GM23338 (cell line): Measurements from ENCODE around the gene SRSF2. TPM values are rescaled to one million over a fixed set of nuclear protein-coding genes. Genes with fewer than 3 reads are reported as not detected.

ENCODE experiments used
- ATAC-seq: fragments of 200-7000 bp; cut with Tn5 transposase; 3 replicates; pipeline ENCODE4 v1.9.1; 2020
- DNase-seq: peaks from one replicate; pipeline ENCODE4 v3.0.0-alpha.2; 2015; ENCODE audit warnings: low spot score
- H2AFZ ChIP-seq: fragments of 200-600 bp; sonication (generic); 2 replicates; pipeline ENCODE4 v1.8.0; 2016; ENCODE audit warnings: antibody characterized with exemption, mild to moderate bottlenecking, moderate library complexity
- H3F3A ChIP-seq: fragments of 200-600 bp; sonication (generic); replicated peaks from 2 replicates; pipeline ENCODE4 v1.8.0; 2017; ENCODE audit warnings: antibody characterized with exemption, mixed run types, low read depth
- H3K27ac ChIP-seq: fragments of 200-600 bp; sonication (generic); 2 replicates; pipeline ENCODE4 v1.6.1; 2016; ENCODE audit warnings: low read depth
- H3K27me3 ChIP-seq: fragments of 200-600 bp; sonication (generic); 2 replicates; pipeline ENCODE4 v1.8.0; 2016; ENCODE audit warnings: mild to moderate bottlenecking, mixed run types, moderate library complexity; ENCODE audit not compliant: insufficient read depth
- H3K36me3 ChIP-seq: fragments of 200-600 bp; sonication (generic); 2 replicates; pipeline ENCODE4 v1.8.0; 2016; ENCODE audit warnings: mild to moderate bottlenecking; ENCODE audit not compliant: insufficient read depth
- H3K4me1 ChIP-seq: fragments of 200-600 bp; sonication (generic); 2 replicates; pipeline ENCODE4 v1.8.0; 2016; ENCODE audit warnings: mild to moderate bottlenecking, moderate library complexity; ENCODE audit not compliant: insufficient read depth
- H3K4me2 ChIP-seq: fragments of 200-600 bp; sonication (generic); 2 replicates; pipeline ENCODE4 v1.7.1; 2017; ENCODE audit warnings: mixed run types
- H3K4me3 ChIP-seq: fragments of 200-600 bp; sonication (generic); 2 replicates; pipeline ENCODE4 v1.6.1; 2016; ENCODE audit warnings: mixed run types
- H3K79me2 ChIP-seq: fragments of 200-600 bp; sonication (generic); replicated peaks from 2 replicates; pipeline ENCODE4 v1.8.0; 2017; ENCODE audit warnings: mild to moderate bottlenecking; ENCODE audit not compliant: insufficient read depth
- H3K9me2 ChIP-seq: fragments of 200-600 bp; sonication (generic); 2 replicates; pipeline ENCODE4 v1.8.0; 2017; ENCODE audit not compliant: insufficient read depth
- H4K20me1 ChIP-seq: fragments of 200-600 bp; sonication (generic); replicated peaks from 2 replicates; pipeline ENCODE4 v1.8.0; 2017; ENCODE audit warnings: mild to moderate bottlenecking; ENCODE audit not compliant: insufficient read depth
- H3K27ac Mint-ChIP-seq: 2 replicates; pipeline ENCODE4 v1.8.0; 2020; ENCODE audit warnings: inconsistent platforms, mild to moderate bottlenecking, moderate library complexity, mixed read lengths
- H3K27me3 Mint-ChIP-seq: 3 replicates; pipeline ENCODE4 v1.8.0; 2022; ENCODE audit warnings: low read depth, mild to moderate bottlenecking, moderate library complexity, mixed read lengths, inconsistent platforms; ENCODE audit not compliant: insufficient read depth, poor library complexity
- H3K36me3 Mint-ChIP-seq: 3 replicates; pipeline ENCODE4 v1.8.0; 2021; ENCODE audit warnings: low read depth, mild to moderate bottlenecking, inconsistent platforms, moderate library complexity, mixed read lengths
- H3K4me1 Mint-ChIP-seq: 3 replicates; pipeline ENCODE4 v1.8.0; 2020; ENCODE audit warnings: mild to moderate bottlenecking, inconsistent platforms, mixed read lengths
- H3K4me3 Mint-ChIP-seq: 3 replicates; pipeline ENCODE4 v1.8.0; 2021; ENCODE audit warnings: moderate library complexity, mild to moderate bottlenecking, inconsistent platforms, mixed read lengths
- H3K9me3 Mint-ChIP-seq: 3 replicates; pipeline ENCODE4 v1.8.0; 2020; ENCODE audit warnings: moderate library complexity, mild to moderate bottlenecking, inconsistent platforms, mixed read lengths
- CREB1 ChIP-seq: fragments of 250-450 bp; sonication (Bioruptor Pico); IDR thresholded peaks from 2 replicates; pipeline ENCODE4 v1.5.0; 2020; ENCODE audit warnings: low read depth, mild to moderate bottlenecking, moderate library complexity
- CTCF ChIP-seq, 2 experiments: fragments of 200-600 bp in 1 of 2; sonication (generic) in 1 of 2; conservative IDR thresholded peaks; 2 replicates each; pipeline versions ENCODE4 v1.5.1 to v1.6.1; 2016 to 2017; ENCODE audit warnings: antibody characterized with exemption in 2 of 2, low read depth in 2 of 2, mild to moderate bottlenecking in 2 of 2, moderate library complexity in 1 of 2
- ETS1 ChIP-seq: IDR thresholded peaks from 2 replicates; pipeline ENCODE4 v1.6.1; 2016; ENCODE audit warnings: antibody characterized with exemption
- EZH2 ChIP-seq: fragments of 200-600 bp; sonication (generic); IDR thresholded peaks from one replicate; pipeline ENCODE4 v1.8.0; 2017; ENCODE audit warnings: antibody characterized with exemption, mild to moderate bottlenecking, low read depth; ENCODE audit not compliant: unreplicated experiment
- EZH2phosphoT487 ChIP-seq: fragments of 200-600 bp; sonication (generic); IDR thresholded peaks from one replicate; pipeline ENCODE4 v1.8.1; 2018; ENCODE audit warnings: antibody characterized with exemption; ENCODE audit not compliant: unreplicated experiment
- JUNB ChIP-seq: IDR thresholded peaks from one replicate; pipeline ENCODE4 v1.6.1; 2016; ENCODE audit warnings: antibody characterized with exemption; ENCODE audit not compliant: unreplicated experiment
- NANOG ChIP-seq: IDR thresholded peaks from 2 replicates; pipeline ENCODE4 v1.6.1; 2016; ENCODE audit warnings: antibody characterized with exemption, borderline replicate concordance
- POLR2AphosphoS5 ChIP-seq: IDR thresholded peaks from 2 replicates; pipeline ENCODE4 v1.6.1; 2016; ENCODE audit warnings: antibody characterized with exemption, low read depth
- REST ChIP-seq: IDR thresholded peaks from one replicate; pipeline ENCODE4 v1.6.1; 2018; ENCODE audit warnings: antibody characterized with exemption; ENCODE audit not compliant: unreplicated experiment
- STAT1 ChIP-seq: IDR thresholded peaks from one replicate; pipeline ENCODE4 v1.6.1; 2016; ENCODE audit warnings: antibody characterized with exemption; ENCODE audit not compliant: unreplicated experiment
- ZNF114 ChIP-seq: fragments of 250-450 bp; sonication (Bioruptor Pico); IDR thresholded peaks from 2 replicates; pipeline ENCODE4 v1.5.0; 2020; ENCODE audit warnings: mild to moderate bottlenecking, moderate library complexity
- ZNF331 ChIP-seq: fragments of 250-450 bp; sonication (Bioruptor Pico); IDR thresholded peaks from 2 replicates; pipeline ENCODE4 v1.5.0; 2020; ENCODE audit warnings: low read depth, mild to moderate bottlenecking, moderate library complexity
- ZNF462 ChIP-seq: fragments of 250-450 bp; sonication (Bioruptor Pico); IDR thresholded peaks from 2 replicates; pipeline ENCODE4 v1.5.0; 2020; ENCODE audit warnings: mild to moderate bottlenecking, moderate library complexity
- polyA plus RNA-seq: library from polyadenylated mRNA; unstranded; fragments of >200 nt; fragmentation: Nextera tagmentation; extraction: Ambion mirVana; gene quantifications from 2 replicates; pipeline ENCODE4 v1.2.1, GENCODE V29; 2016
- total RNA-seq: library from RNA; depleted of rRNA; stranded (reverse); fragments of >200 nt; shearing (Covaris generic); gene quantifications from 2 replicates; pipeline ENCODE4 v1.2.3, GENCODE V29; 2014

The SRSF2 gene
- total and polyA plus RNA-seq, 2 experiments from 2014 or later, result 317 to 547 TPM

GRCh38 chr17:76747716-76748363, 10.7 kb upstream of the SRSF2 start:
- Histone ChIP-seq H3K4me1 (no peaks in the 10 kb centered on the region), H3K9me2 (no peaks in the 10 kb centered on the region), H3K36me3 (0 out of 2 replicates have a peak, but pooled peaks cover 5% of the 10 kb centered on the region), H2AFZ (no peak overlapping the region), H3F3A (no peaks in the 10 kb centered on the region), H3K27me3 (no peaks in the 10 kb centered on the region), H3K4me3 (no peak overlapping the region), H3K4me2 (no peak overlapping the region), H3K27ac (no peak overlapping the region), H3K79me2 (no peaks in the 10 kb centered on the region), H4K20me1 (no peaks in the 10 kb centered on the region)
- Mint-ChIP-seq H3K4me1 (no peaks in the 10 kb centered on the region), H3K4me3 (no peak overlapping the region), H3K9me3 (no peaks in the 10 kb centered on the region), H3K36me3 (peaks cover 34% of the 10 kb centered on the region), H3K27me3 (peaks cover 3% of the 10 kb centered on the region), H3K27ac (no peak overlapping the region)
- ATAC-seq (no peak), DNase-seq (no peak)
- no peak for TF ChIP-seq EZH2phosphoT487
- no peak for TF ChIP-seq POLR2AphosphoS5
- no peak for TF ChIP-seq ETS1
- TF ChIP-seq JUNB, result no peak
- no peak for TF ChIP-seq ZNF331 (CRISPR knock-in tag)
- TF ChIP-seq ZNF114 (CRISPR knock-in tag), result no peak
- no peak for TF ChIP-seq EZH2
- no peak for TF ChIP-seq STAT1
- TF ChIP-seq REST, result no peak
- TF ChIP-seq CREB1, result no peak
- TF ChIP-seq ZNF462 (CRISPR knock-in tag), result no peak
- TF ChIP-seq CTCF (conservative IDR thresholded peaks at IDR 0.05; ENCODE audit: low read depth in 2 of 2), result no peak
- TF ChIP-seq NANOG, result no peak
